HUES48 (cell line): ENCODE data around the gene GPR3.

ENCODE experiments used
- H3K27ac ChIP-seq: one replicate; pipeline ENCODE4 v1.7.0; 2013; ENCODE audit warnings: low read depth, low read length, inconsistent platforms
- H3K27me3 ChIP-seq: 2 replicates; pipeline ENCODE4 v1.6.1; 2013; ENCODE audit warnings: mild to moderate bottlenecking, low read length; ENCODE audit not compliant: control insufficient read depth, insufficient read depth
- H3K36me3 ChIP-seq: 2 replicates; pipeline ENCODE4 v1.6.1; 2013; ENCODE audit warnings: low read length; ENCODE audit not compliant: control insufficient read depth, insufficient read depth
- H3K4me1 ChIP-seq: 2 replicates; pipeline ENCODE4 v1.6.1; 2013; ENCODE audit warnings: mild to moderate bottlenecking, low read length; ENCODE audit not compliant: control insufficient read depth, insufficient read depth
- H3K4me3 ChIP-seq: 2 replicates; pipeline ENCODE4 v1.5.1; 2013; ENCODE audit warnings: mild to moderate bottlenecking, low read depth, low read length
- H3K9ac ChIP-seq: 2 replicates; pipeline ENCODE4 v1.6.1; 2013; ENCODE audit warnings: mild to moderate bottlenecking, low read depth, low read length, moderate library complexity
- H3K9me3 ChIP-seq: 2 replicates; pipeline ENCODE4 v1.6.1; 2013; ENCODE audit warnings: low read length; ENCODE audit not compliant: control insufficient read depth, insufficient read depth

Gene GPR3

GRCh38 chr1:27367160-27367650 is 25.2 kb upstream of the GPR3 start:
- Histone ChIP-seq H3K36me3 (no peaks in the 10 kb centered on the region), H3K9ac (no peak overlapping the region), H3K4me3 (peak overlapping the region; percentile 69), H3K27ac (peak overlapping the region; percentile 79), H3K27me3 (0 out of 2 replicates have a peak, but pooled peaks cover 2% of the 10 kb centered on the region), H3K9me3 (no peaks in the 10 kb centered on the region), H3K4me1 (peaks cover 19% of the 10 kb centered on the region)

- Histone ChIP-seq H3K4me1 (peaks cover 19% of the 10 kb centered on the region), H3K27me3 (no peaks in the 10 kb centered on the region), H3K9me3 (no peaks in the 10 kb centered on the region), H3K36me3 (no peaks in the 10 kb centered on the region), H3K9ac (no peak overlapping the region), H3K4me3 (no peak overlapping the region), H3K27ac (no peak overlapping the region)
These were observed 23.4 kb upstream of the GPR3 start for GRCh38 chr1:27368869-27369582.

DNA sequence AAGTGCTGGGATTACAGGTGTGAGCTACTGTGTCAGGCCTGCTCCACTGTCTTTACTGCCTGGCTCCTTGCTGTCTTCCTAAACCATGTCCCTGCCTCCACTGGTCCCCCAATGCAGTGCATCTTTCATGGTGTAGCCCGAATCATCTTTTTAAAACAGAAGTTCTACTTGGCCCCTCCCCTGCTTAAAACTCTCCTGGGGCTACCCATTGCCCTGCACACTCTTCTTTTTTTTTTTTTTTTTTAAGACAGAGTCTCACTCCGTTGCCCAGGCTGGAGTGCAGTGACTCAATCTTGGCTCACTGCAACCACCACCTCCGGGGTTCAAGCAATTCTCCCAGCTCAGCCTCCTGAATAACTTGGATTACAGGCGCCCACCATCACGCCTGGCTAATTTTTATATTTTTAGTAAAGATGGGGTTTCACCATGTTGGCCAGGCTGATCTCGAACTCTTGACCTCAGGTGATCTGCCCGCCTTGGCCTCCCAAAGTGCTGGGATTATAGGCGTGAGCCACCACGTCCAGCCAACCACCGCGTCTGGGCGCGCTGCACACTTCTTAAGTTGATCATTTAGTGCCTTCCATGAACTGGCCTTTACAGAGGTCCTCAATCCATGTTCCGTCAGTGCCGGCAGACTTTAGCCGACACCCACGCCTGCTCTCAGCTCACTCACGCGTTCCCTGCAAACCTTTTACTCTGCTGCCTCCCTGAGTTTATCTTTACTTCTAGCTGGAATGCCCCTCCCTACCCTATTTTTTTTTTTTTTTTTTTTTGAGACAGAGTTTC is 20.2 kb upstream of the GPR3 start:
- H3K4me3 ChIP-seq, result no peak overlapping the region
- H3K4me1 ChIP-seq, result peaks cover 5% of the 10 kb centered on the region
- H3K9me3 ChIP-seq, result no peaks in the 10 kb centered on the region
- no peak overlapping the region for H3K27ac ChIP-seq
- no peaks in the 10 kb centered on the region for H3K27me3 ChIP-seq
- H3K36me3 ChIP-seq, result no peaks in the 10 kb centered on the region
- H3K9ac ChIP-seq, result no peak overlapping the region

DNA sequence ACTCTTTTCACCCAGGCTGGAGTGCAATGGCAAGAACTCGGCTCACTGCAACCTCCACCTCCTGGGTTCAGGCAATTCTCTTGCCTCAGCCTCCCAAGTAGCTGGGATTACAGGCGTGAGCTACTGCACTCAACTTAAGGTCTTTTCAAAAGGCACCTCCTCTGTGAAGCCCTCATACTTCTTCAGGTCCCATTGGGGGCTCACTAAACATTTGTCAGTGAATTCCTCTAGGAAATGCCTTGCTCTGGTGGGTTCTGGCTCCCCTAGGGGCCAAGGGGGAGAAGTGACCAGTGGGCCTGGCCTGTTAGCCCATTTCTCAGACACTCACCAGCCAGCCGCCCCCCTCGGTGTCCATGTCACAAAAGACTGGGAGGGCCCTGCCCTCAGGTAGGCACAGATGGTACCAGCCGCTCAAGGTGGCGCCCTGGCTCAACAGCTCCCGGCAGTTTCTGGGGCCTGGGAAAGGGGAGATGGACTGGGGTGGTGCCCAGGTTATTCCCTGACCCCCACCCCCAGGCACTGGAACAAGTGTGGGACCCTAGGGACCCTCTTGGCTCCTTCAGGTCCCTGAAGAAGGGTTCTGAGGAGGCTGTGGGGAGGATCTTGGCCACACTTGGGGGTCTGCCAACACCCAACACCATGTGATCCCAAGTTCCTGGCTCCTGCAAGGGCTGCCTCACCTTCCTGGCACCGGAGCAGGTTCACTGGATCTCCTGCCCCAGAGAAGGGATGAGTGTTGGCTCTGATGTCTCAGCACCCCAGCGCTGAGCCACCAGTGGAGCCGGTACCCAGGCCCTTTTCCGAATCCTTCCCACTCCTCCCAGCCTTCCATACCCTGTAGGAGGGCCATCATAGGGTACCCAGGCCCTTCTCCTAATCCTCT is 19.4 kb upstream of the GPR3 start:
- Histone ChIP-seq H3K27me3 (no peaks in the 10 kb centered on the region), H3K36me3 (no peaks in the 10 kb centered on the region), H3K4me3 (no peak overlapping the region), H3K9me3 (no peaks in the 10 kb centered on the region), H3K9ac (no peak overlapping the region), H3K4me1 (no peaks in the 10 kb centered on the region), H3K27ac (no peak overlapping the region)

GRCh38 chr1:27374362-27375086 is 17.9 kb upstream of the GPR3 start, which contains the start of gene FCN3:
Gene FCN3 (minus strand): TSS chr1:27374824. CDS start chr1:27374818, 6 bp downstream.
- no peaks in the 10 kb centered on the region for H3K4me1 ChIP-seq
- H3K9ac ChIP-seq, result no peak within 1 kb of the TSS
- H3K27me3 ChIP-seq, result no peaks in the 10 kb centered on the region
- H3K4me3 ChIP-seq, result no peak within 1 kb of the TSS
- no peaks in the 10 kb centered on the region for H3K36me3 ChIP-seq
- no peaks in the 10 kb centered on the region for H3K9me3 ChIP-seq
- no peak within 1 kb of the TSS for H3K27ac ChIP-seq

DNA sequence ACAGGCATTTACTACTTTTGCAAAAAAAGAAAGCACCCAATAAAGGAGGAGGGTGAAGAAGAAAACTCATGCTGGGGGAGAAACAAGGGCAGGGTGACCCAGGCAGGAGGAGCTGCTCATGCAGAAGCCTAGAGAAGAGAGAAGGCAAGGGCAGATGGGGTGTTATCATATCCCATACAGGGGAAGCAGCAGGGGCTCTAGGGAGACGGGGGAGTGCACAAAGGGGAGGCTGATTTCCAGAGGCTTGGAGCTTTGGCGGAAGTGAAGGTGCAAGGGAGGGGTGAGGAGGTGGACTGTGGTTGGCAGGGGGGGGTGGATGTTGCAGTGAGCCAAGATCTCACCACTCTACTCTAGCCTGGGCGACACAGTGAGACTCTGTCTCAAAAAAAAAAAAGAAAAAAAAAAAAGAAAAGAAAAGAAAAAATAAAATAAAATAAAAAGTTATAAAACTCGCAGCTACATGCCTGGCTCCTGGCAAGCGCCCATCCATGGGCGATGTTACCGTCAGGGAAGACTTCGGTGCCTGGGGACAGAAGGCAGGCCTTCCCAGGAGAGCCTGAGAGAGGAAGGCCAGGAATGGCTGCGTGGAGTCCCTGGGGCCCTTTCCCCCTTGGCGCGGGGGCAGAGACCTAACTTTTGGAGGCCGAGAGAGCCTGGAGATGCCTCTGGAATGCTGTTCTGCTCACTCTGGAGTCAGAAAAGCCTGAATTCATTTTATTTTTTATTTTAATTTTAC is 14.5 kb upstream of the GPR3 start:
- Histone ChIP-seq H3K4me3 (no peak overlapping the region), H3K9me3 (no peaks in the 10 kb centered on the region), H3K4me1 (no peaks in the 10 kb centered on the region), H3K27ac (no peak overlapping the region), H3K36me3 (no peaks in the 10 kb centered on the region), H3K27me3 (peaks cover 10% of the 10 kb centered on the region), H3K9ac (no peak overlapping the region)

DNA sequence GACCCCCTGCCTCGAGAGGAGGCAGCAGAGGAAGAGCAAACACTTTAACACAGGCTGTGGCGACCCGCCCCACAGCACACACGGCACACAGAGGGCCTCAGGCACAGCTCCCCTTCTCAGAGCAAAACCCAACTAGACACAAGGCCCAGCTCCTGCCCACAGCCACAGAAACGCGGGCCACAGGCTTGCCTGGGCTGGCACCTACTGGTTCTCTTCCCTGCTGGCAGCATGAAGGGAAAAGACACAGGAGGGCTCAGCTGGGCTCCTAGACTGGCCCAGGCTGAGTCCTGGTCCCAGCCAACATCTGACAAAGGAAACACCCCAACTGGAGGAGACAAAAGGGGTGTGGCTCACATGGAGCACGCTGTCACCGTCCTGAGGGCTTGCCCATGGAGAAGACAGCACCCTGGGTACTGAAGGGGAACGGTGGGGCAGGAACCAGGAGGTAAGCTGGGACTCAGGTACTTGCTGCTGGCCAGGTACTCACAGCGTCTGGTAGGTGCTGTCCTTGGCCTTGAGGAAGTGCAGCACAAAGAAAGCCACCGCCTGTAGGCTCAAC is 12.8 kb upstream of the GPR3 start:
- peaks cover 10% of the 10 kb centered on the region for H3K27me3 ChIP-seq

GRCh38 chr1:27380224-27380623 is 12.2 kb upstream of the GPR3 start:
- H3K27ac ChIP-seq, result no peak overlapping the region
- H3K36me3 ChIP-seq, result no peaks in the 10 kb centered on the region
- H3K4me3 ChIP-seq, result no peak overlapping the region
- H3K27me3 ChIP-seq, result peaks cover 10% of the 10 kb centered on the region
- no peaks in the 10 kb centered on the region for H3K9me3 ChIP-seq
- H3K9ac ChIP-seq, result no peak overlapping the region
- no peaks in the 10 kb centered on the region for H3K4me1 ChIP-seq

More for the DNA sequence above, 12.8 kb upstream of the GPR3 start:
- Histone ChIP-seq H3K9ac (no peak overlapping the region), H3K27ac (no peak overlapping the region), H3K36me3 (no peaks in the 10 kb centered on the region), H3K4me1 (no peaks in the 10 kb centered on the region), H3K9me3 (no peaks in the 10 kb centered on the region), H3K4me3 (no peak overlapping the region)

DNA sequence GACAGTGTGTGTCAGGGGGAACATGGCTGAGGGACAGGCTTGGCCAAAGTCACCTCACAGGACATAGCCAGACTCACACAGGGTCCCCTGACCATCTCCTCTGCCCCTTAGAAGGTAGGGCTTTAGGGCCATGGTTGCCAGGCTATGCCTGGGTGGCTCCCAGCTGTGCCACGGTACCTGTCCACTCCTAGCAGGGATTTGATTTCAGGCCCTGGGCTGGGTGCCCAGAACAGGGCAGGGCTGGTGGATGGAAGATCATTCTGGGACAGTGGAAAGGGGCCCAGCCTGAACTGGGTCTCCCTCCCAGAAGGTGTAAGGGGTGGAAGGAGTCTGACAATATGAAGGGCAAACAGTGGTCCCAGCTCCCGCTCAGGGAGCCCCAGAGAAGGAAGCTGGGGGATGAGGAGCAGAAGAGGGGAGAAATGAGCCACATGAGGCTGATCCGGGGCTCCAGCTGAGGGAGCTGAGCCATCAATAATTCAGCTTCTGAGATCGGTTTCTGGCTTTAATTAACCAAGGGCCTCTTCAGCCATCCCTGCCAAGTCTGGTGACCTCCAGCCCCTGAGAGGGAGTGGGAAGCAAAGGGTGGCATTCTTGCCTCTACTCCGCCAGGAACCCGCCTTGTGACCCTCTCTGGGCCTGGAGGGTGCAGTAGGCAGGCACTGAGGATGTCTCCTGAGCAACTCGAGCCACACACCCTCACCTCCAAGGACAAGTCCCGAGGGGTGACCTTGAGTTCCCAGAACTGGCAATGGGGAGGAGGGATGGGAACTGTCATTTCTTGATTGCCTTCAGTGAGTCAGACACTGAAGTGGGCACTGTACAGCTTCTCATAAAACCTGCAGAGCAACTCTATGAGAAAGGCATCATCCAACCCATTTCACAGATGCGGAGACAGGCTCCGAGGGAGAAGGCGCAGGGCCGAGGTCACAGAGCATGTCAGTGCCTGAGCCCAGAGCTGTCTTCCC is 11.4 kb upstream of the GPR3 start:
- Histone ChIP-seq H3K9me3 (no peaks in the 10 kb centered on the region), H3K4me3 (no peak overlapping the region), H3K36me3 (no peaks in the 10 kb centered on the region), H3K9ac (no peak overlapping the region), H3K27ac (no peak overlapping the region), H3K4me1 (no peaks in the 10 kb centered on the region), H3K27me3 (peaks cover 10% of the 10 kb centered on the region)
